GM12878 (cell line): Measurements from ENCODE around the gene ITPRIPL2.

ENCODE experiments used
- CBFB ChIP-seq: IDR thresholded peaks from 2 replicates; pipeline ENCODE4 v1.6.1; 2016; ENCODE audit warnings: antibody characterized with exemption, low read depth
- CEBPB ChIP-seq, 2 experiments: fragments of 150-350 bp in 1 of 2; IDR thresholded peaks; 2 replicates each; pipeline ENCODE4 v1.6.1; 2012 to 2014; ENCODE audit warnings: low read depth in 2 of 2, low read length in 2 of 2, borderline replicate concordance in 1 of 2, inconsistent platforms in 1 of 2
- CTCF ChIP-seq, 3 experiments: IDR thresholded peaks in 2 of 3; conservative IDR thresholded peaks in 1 of 3; 2 replicates each; pipeline ENCODE4 v1.5.1; 2011; ENCODE audit warnings: low read depth in 3 of 3, low read length in 3 of 3, mild to moderate bottlenecking in 3 of 3, control low read depth in 2 of 3, moderate library complexity in 2 of 3, inconsistent platforms in 1 of 3, mixed read lengths in 1 of 3; ENCODE audit not compliant: control insufficient read depth in 2 of 3, insufficient read depth in 1 of 3; ENCODE audit errors: extremely low read depth in 1 of 3
- SIN3A ChIP-seq: IDR thresholded peaks from 2 replicates; pipeline ENCODE4 v1.6.1; 2012; ENCODE audit warnings: low read depth, low read length, improper control_type of control experiment
- ZBTB11 ChIP-seq: fragments of 450-650 bp; formaldehyde crosslinking; IDR thresholded peaks from 2 replicates; pipeline ENCODE4 v1.5.0; 2022; ENCODE audit warnings: mild to moderate bottlenecking, missing genetic modification characterization
- ZNF384 ChIP-seq: IDR thresholded peaks from 2 replicates; pipeline ENCODE4 v1.6.1; 2012; ENCODE audit warnings: low read depth, mild to moderate bottlenecking, low read length, improper control_type of control experiment, borderline replicate concordance

GRCh38 chr16:19140396-19140795 lies 26.6 kb downstream of the ITPRIPL2 start:
- TF ChIP-seq CEBPB (IDR thresholded peaks at IDR 0.05; ENCODE audit: borderline replicate concordance in 1 of 2, low read depth in 2 of 2, low read length in 2 of 2) (no peak), ZNF384 (no peak), ZBTB11 (CRISPR knock-in tag) (no peak), CBFB (no peak), SIN3A (no peak), CTCF (IDR thresholded peaks at IDR 0.05 in 2 of 3, conservative IDR thresholded peaks at IDR 0.05 in 1 of 3; ENCODE audit: control insufficient read depth in 2 of 3, extremely low read depth in 1 of 3, insufficient read depth in 1 of 3, low read depth in 3 of 3, low read length in 3 of 3) (no peak)
